ENCODE data around the gene ATP2C1.
"Not testable (repeated sequence)": the region's sequence is repeated elsewhere in the genome, so short reads cannot be mapped to it uniquely, and the experiment has no call there.

ATP2C1 gene

GRCh38 chr3:130991126-130991525 lies 97.2 kb downstream of the ATP2C1 start:
- no peak for DNase-seq

DNA sequence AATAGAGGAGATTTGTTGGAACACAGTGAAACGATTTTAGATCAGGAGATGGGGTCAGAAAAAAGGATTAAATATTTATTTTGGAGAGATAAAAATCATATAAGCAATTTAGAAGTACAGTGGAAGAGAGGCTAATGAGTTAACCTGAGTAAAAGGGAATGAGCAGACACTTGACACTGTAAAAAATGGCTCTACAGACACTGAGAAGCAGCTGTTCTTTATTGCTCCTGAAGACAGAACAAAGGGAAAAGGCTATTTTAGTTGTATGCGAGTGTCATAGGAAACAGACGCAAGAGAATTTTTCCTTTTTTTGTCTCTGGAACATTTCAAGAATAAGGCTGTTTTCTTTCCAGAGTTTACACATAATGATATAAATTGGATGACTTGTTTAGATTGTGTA lies 98.5 kb downstream of the ATP2C1 start:
- no peak for DNase-seq

GRCh38 chr3:130997289-130997688 lies 103.4 kb downstream of the ATP2C1 start:
- DNase-seq, result no peak

- DNase-seq, result no peak
These were observed 107.2 kb downstream of the ATP2C1 start for GRCh38 chr3:131001071-131001470.

DNA sequence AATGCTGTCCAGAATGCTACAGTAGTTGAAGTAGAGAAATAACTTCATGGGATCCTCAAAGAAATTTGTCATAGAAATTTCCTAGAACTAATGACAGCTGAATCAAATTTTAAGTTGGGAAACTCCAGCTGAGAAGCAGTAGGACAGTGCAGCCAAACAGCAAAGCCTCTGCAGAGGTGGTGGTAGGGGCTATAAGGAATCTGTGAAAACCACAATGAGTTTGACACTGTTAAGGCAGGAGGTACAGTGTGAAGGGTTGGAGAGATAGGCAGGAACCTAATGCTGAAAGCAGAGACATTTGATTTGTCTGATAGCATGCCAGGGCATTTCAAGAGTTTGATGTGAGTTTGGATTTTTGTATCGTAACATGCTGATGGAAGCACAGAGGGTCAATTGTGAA lies 110.7 kb downstream of the ATP2C1 start:
- no peak for DNase-seq

GRCh38 chr3:131007256-131007655 lies 113.4 kb downstream of the ATP2C1 start:
- DNase-seq, result no peak

GRCh38 chr3:131007782-131008181 lies 113.9 kb downstream of the ATP2C1 start:
- no peak for DNase-seq

DNA sequence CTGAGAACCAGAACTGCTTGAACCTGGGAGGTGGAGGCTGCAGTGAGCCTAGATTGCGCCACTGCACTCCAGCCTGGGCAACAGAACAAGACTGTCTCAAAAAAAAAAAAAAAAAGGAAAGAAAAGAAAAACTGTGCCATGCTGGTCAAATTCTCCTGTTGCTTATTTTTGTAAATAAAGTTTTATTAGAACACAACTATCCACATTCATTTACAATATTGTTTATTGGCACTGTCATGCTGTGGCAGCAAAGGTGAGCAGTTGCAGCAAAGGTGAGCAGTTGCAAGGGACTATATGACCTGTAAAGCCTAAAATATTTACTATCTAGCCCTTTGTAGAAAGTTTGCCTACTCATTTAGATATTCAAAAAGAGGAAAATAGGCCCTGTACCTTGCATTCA lies 114.4 kb downstream of the ATP2C1 start:
- DNase-seq, result no peak

GRCh38 chr3:131009698-131010097 lies 115.8 kb downstream of the ATP2C1 start:
- no peak for DNase-seq

- DNase-seq, result no peak
These were observed 125.1 kb downstream of the ATP2C1 start for GRCh38 chr3:131018970-131019369.

DNA sequence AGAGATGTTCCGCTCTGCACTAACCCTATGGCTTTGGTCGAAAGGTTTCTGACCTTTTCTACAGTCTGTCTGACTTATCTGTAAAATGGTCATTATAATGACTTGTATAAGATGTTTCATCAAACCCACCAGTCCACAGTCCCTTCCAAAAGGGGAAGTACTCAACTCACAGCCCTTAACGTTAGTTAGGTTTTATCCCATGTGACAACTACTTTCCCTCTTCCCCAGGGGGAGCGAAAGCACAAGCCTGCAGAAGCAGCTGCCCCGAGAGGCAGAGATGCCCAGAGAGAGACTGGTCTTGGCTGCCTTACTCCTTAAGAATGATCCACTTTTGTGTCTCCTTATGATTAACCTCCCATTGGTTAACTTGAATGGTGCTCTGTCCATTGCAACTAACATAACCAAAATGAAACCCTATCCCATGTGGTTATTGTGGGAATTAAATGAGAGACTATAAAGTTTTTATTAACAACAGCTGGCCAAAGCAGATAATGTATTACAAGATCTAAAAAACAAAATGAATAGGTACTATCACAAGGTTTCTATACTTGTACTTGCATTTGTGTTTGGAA lies 126.3 kb downstream of the ATP2C1 start:
- no peak for DNase-seq

DNA sequence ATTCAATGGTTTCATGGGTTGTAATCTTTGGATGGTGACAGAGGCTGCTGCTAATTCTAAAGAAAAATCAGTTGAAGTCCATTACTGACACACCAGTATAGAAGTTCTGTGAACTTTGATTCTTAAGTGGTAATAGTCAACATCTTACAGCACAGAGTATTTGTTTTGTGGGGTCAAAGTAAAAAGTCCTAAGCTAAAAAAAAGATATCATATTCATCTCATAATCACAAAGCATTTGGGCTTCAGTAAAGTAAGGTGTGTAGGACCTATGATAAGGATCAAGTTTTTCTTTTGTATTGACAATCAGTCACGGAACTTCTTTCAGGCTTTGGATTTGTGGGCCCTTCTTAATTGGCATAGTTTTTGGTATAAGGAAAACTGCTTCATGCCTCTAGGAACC lies 131.7 kb downstream of the ATP2C1 start:
- DNase-seq, result no peak

- peak; percentile 97 for DNase-seq
These were observed 132.7 kb downstream of the ATP2C1 start, which contains the start of the genes ASTE1 and NEK11 for GRCh38 chr3:131026321-131027151. TSS of gene ASTE1 (minus strand) at chr3:131026825. CDS start at chr3:131025306, 1,519 bp downstream. TSS of gene NEK11 (plus strand) at chr3:131026877. CDS start at chr3:131029709, 2,832 bp downstream.

DNA sequence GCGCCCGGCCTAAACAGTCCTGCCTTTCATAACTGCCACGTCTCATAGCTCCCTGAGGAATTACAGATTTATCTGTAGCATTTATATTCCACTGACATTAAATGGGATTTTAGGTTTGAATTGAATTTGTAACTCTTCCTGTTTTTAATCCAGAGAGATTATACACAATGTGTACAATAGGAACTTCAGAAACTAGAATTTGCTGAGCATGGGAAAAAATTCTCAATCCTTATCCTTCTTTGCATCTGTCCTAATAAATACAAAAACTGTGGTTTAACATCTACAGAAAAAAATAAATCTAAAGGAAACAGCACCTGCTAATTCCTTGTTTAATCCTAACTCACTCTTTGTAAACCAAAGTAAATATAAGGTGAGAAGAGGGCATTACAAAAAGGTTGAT lies 135.0 kb downstream of the ATP2C1 start:
- no peak for DNase-seq

GRCh38 chr3:131031660-131032059 lies 137.8 kb downstream of the ATP2C1 start:
- no peak for DNase-seq

- no peak for DNase-seq
These were observed 139.7 kb downstream of the ATP2C1 start for GRCh38 chr3:131033480-131034080.

GRCh38 chr3:131036200-131036816 lies 142.4 kb downstream of the ATP2C1 start:
- DNase-seq, result no peak

DNA sequence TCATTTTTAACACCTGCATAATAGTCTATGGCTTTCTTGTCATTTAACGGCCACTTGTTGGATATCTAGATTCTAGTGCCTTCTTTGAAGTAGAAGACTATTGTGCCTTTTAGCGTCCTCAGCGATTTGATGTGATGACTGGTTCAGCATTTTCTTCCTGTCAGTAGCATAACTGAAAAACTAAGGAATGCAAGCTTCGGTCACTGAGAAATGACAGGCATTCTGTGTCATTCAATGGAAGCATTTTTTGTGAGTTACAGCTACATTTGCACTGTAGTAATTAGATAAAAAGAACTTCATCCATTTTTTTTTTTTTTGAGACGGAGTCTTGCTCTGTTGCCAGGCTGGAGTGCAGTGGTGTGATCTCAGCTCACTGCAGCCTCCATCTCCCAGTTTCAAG lies 143.1 kb downstream of the ATP2C1 start:
- no peak for DNase-seq

GRCh38 chr3:131038326-131038725 lies 144.4 kb downstream of the ATP2C1 start:
- DNase-seq, result no peak

- not testable (repeated sequence) for DNase-seq
These were observed 148.5 kb downstream of the ATP2C1 start for GRCh38 chr3:131042271-131042985.

DNA sequence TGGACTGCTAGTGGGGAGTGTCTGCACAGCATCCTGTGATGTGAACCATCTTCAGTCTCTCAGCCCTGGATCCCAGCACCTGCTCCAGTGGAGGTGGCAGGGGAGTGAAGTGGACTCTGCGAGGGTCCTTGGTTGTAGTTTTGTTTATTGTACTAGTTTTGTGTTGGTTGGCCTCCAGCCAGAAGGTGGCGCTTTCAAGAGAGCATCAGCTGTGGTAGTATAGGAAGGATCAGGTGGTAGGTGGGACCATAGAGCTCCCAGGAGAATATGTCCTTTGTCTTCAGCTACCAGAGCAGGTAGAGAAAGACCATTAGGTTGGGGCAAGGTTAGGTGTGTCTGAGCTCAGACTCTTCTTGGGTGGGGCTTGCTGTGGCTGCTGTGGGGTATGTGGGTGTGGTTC lies 153.7 kb downstream of the ATP2C1 start:
- DNase-seq, result no peak

- no peak for DNase-seq
These were observed 154.1 kb downstream of the ATP2C1 start for GRCh38 chr3:131048030-131048429.

GRCh38 chr3:131050001-131050400 lies 156.1 kb downstream of the ATP2C1 start:
- no peak for DNase-seq
